Measurements from ENCODE around the gene EIF4G3.
"Not testable (repeated sequence)": the region's sequence is repeated elsewhere in the genome, so short reads cannot be mapped to it uniquely, and the experiment has no call there.

EIF4G3 gene

GRCh38 chr1:21188235-21188634 lies 11.5 kb upstream of the EIF4G3 start:
- no peak for DNase-seq

GRCh38 chr1:21185221-21185731 lies 8.6 kb upstream of the EIF4G3 start:
- DNase-seq, result no peak

DNA sequence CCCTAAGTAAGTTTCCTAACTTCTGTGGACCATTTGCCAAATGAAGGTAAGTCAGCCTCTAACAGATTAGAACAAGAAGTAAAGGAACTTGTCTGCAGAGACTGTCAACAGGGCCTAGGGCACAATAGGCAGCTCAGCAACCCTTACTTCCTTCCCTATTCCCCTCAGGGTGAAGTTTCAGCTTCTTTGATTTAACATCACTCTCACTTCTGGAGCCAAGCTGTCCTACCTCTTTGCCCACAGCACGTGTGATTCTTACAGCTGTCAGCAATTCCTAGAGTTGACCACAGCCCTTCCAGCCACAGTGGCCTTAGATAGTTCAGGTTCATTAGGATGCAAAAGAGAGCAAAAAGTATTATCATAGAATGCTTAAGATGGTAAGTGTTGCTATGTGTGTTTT lies 7.6 kb upstream of the EIF4G3 start:
- no peak for DNase-seq

GRCh38 chr1:21182181-21182731 lies 5.6 kb upstream of the EIF4G3 start:
- DNase-seq, result no peak

DNA sequence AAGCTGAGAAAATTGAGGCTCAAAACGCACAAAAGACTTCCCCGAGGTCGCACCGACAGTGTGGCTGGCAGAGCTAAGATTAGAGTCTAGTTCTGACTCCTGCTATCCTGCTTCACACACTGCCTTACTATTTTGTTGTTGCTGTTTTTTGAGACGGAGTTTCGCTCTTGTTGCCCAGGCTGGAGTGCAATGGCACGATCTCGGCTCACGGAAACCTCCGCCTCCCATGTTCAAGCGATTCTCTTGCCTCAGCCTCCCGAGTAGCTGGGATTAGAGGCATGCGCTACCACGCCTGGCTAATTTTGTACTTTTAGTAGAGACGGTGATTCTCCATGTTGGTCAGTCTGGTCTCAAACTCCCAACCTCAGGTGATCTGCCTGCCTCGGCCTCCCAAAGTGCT lies 1.6 kb upstream of the EIF4G3 start:
- DNase-seq, result not testable (repeated sequence)

DNA sequence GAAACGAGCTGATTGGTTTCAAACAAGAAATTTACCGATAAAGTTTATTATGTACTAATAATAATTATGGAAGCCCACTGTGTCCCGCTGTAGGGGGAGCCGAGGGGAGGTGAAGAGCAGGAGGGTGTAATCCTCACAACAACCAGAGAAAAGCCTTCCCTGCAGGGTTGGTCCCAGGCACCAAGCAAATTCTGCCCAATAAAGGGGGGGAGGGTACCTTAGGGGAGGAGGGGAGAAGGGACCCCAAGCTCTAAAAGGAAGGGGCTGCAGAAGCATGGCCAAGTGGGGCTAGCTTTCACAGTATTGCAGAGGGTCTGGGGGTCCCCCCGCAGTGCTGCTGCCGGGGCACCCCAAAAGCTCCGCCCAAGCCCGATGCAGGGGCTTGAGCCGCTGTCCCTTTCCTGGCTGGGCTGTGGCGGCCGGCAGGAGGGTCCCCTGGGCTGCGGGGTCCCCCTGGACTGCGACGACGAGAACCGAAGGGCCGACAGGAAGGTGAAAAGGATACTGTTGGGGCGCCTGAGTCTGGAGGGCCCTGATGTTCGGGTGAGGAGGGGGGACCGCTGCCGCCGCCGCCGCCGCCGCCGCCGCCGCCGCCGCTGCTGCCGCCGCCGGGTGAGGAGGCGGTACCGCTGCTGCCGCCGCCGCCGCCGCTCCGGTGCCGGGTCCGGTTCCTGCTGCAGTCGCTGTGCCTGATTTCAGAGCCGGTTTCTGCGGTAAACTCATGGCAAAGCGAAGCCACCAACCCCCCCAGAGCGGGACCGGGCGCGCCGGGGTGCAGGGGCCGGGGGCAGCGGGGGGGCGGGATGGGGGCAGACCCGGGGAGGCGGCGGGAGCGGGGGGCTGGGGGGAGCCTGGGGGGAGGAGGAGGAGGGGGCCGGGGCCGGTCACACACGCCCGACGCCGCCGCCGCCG lies 771 bp downstream of the EIF4G3 start:
- DNase-seq, result peak; percentile 60

GRCh38 chr1:21175324-21175669 lies 1.4 kb downstream of the EIF4G3 start:
- peak; percentile 68 for DNase-seq

DNA sequence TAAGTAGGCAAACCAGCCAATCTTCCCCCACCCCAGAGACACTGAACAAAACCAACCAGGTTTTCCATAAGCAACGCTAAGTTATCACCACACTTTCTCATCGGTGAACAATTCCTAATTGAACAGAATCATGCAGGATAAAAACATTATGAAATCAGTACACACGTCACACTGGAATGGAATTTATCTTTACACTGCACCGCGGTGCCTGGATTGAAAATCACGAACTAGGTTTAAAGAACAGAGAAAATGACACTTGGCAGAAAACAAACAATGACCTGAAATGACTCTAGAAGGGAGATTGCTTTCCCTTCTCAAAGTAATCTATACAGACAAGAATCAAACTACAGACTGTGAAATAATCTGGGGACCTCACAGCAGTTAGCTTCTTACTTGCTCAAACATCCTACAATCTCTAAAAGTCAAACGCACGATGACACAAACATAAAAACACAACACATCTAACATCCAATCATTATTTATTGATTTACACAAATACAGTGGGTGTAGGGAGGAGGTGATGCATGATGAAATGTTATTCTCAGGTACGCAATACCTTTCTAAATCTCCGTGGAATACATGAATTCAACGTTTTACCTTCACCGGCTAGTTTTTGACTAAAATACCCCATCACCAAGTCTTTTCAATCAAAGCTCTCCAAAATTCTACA lies 1.9 kb downstream of the EIF4G3 start:
- DNase-seq, result no peak

DNA sequence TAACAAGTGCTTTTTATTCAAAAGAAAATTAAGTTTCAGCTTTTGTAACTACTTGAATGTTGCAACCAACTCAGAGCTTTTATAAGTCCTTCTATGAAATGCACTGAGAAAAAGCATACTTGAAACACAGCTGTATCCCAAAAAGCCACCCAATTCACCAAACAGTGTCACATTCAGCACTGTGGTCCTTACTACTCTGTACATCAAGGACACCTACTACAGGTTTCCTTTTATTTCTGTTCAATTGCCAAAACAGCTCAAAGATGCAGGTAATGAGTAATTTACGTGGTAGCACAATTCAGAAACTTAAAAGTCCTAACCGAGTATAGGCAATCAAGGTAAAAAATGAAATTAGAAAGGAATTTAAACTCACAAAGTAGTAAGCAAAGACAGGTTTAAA lies 2.5 kb downstream of the EIF4G3 start:
- DNase-seq, result no peak

- not testable (repeated sequence) for DNase-seq
These were observed 3.6 kb downstream of the EIF4G3 start for GRCh38 chr1:21173096-21173495.

- DNase-seq, result not testable (repeated sequence)
These were observed 5.9 kb downstream of the EIF4G3 start for GRCh38 chr1:21170837-21171236.

GRCh38 chr1:21168444-21168843 lies 8.3 kb downstream of the EIF4G3 start:
- no peak for DNase-seq

DNA sequence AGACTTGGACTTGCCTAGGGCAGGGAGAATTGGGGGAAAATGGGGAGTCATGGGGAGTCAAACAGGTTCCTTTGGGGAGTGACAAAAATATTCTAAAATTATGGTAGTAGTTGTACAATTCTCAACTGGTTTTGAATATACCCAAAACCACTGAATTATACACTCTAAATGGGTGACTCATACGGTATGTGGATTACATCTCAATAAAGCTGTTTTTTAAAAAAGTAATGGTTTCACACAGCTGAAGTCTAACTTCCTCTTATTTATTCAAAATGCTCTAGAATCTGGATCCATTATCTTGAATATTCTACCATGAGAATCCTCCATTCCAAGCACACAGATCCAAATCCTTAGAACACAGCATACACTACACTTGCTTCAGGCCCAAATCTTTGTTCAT lies 11.1 kb downstream of the EIF4G3 start:
- DNase-seq, result no peak

- no peak for DNase-seq
These were observed 11.6 kb downstream of the EIF4G3 start for GRCh38 chr1:21165076-21165475.

DNA sequence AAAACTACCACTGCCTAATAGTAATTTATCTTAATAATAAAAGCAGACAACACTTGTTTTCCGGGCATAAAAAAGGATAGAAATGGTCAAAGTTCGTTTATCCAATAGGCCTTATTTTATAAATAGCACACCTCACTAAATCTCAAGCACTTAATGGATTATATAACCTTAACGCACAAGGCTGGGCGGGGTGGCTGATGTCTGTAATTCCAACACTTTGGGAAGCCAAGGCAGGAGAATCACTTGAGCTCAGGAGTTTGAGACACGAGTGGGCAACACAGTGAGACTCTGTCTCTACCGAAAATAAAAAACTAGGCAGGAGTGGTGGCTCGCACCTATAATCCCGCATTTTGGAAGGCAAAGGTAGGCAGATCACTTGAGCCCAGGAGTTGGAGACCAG lies 12.4 kb downstream of the EIF4G3 start:
- no peak for DNase-seq

GRCh38 chr1:21162740-21163464 lies 13.8 kb downstream of the EIF4G3 start:
- DNase-seq, result no peak

DNA sequence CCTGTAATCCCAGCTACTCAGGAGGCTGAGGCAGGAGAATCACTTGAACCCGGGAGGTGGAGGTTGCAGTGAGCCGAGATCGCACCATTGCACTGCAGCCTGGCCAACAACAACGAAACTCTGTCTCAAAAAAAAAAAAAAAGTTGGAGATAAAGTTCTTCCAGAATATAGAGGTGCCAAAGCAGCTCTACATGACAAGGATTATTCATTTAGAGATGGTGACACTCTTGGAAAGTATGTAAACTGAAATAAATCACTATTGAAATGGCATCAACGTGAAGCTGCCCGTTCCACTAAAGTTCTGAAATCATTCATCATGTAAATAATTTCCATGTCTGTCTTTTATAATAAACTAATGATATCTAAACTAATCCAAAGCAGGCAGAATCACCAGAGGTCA lies 14.9 kb downstream of the EIF4G3 start:
- DNase-seq, result no peak

DNA sequence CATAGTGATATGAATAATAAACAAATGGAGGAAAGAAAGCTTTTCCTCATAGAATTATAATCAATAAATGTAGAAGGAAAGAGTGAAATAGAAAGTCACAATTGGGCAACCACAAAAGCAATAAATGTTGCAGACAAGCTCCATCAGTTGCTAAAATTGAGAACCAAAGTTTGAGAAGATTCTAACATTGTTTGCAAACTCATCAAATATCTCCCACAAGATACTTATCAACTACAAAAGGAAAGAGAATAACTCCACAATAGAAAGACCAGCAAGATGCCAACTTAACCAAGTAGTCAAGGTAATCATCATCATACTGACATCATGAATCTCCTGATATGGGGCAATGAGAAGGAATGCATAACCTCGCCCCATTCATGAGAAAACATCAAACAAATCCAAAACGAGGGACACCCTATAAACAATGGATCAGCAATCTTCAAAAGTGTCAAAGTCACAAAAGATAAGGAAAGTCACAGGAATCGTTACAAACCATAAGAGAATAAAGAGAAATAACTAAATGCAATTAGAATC lies 16.4 kb downstream of the EIF4G3 start:
- no peak for DNase-seq

DNA sequence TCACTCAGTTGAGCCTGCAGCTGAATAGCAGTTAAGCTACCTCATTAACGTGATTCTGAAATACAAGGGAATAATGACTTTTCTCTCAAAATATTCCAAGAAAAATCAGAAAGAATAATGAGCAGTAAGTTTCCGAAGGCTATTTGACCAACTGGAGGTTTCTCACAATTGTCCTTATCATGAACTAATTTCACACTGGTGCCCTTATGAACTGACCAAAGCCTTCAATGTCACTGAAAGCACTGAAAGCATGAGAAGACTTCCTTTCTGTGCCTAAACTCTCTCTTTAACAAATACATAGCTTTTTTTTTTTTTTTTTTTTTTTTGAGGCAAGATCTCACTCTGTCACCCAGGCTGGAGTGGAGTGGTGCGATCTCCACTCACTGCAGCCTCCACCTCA lies 18.8 kb downstream of the EIF4G3 start:
- no peak for DNase-seq

DNA sequence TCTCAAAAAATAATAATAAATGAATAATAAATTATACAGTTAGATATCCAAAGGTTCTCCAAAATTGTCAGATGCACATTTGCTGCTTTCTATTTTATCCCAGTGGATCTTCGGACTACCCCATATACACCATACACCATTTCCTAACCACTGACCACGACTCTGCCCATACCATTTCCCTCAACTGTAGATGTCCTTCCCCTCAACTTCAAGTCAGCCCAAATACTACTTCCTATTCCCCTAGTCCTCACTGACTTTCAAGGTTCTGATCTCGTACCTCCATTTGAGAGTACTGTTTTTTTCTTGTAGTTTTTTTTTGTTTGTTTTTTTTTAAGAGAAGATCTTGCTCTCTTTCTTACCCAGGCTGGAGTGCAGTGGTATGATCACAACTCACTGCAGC lies 19.6 kb downstream of the EIF4G3 start:
- DNase-seq, result no peak

- no peak for DNase-seq
These were observed 20.7 kb downstream of the EIF4G3 start for GRCh38 chr1:21156019-21156418.

DNA sequence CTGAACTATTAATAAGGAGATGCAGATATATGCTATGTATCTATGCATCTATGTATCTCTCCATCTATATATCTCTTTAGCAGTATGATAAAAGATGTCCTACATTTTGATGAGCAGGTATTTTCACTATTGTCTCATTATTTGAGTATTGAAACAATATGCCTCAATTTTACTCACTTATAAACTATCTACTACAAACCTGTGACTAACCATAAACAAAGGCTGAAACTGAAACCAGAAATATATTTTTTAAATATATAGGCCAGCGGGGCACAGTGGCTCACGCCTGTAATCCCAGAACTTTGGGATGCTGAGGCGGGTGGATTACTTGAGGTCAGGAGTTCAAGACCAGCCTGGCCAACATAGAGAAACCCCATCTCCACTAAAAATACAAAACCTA lies 22.0 kb downstream of the EIF4G3 start:
- no peak for DNase-seq

DNA sequence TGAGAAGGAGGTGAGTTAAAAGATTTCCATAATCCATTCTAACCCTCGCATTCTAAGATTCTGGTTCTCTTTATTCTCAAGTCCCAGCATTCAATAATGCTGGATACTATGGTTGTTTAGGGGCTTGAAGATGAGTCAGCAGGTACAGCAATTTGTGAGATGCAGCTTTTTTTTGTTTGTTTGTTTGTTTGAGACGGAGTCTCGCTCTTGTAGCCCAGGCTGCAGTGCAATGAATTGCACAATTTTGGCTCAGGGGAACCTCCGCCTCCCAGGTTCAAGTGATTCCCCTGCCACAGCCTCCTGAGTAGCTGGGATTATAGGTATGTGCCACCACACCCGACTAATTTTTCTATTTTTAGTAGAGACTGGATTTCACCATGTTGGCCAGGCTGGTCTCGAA lies 23.3 kb downstream of the EIF4G3 start:
- DNase-seq, result no peak

Data from CD4-positive, alpha-beta T cell treated with Interleukin-21 for 1 hour (primary cell).